NCI-H2029 (cell line): ENCODE measurements around the gene GPATCH2.
"Not testable (repeated sequence)": the region's sequence is repeated elsewhere in the genome, so short reads cannot be mapped to it uniquely, and the experiment has no call there.

Source experiments
- DNase-seq: peaks from one replicate; lab custom pipeline; 2025; lab: John Stamatoyannopoulos, UW

GPATCH2 gene

GRCh38 chr1:217525773-217526490, 105.0 kb downstream of the GPATCH2 start:
- no peak for DNase-seq

GRCh38 chr1:217524787-217525520, 105.9 kb downstream of the GPATCH2 start:
- no peak for DNase-seq

GRCh38 chr1:217523921-217524320, 107.0 kb downstream of the GPATCH2 start:
- not testable (repeated sequence) for DNase-seq

GRCh38 chr1:217522277-217522676, 108.6 kb downstream of the GPATCH2 start:
- DNase-seq, result no peak

GRCh38 chr1:217521317-217521716, 109.6 kb downstream of the GPATCH2 start:
- DNase-seq, result no peak

- no peak for DNase-seq
Measured at GRCh38 chr1:217506878-217507277, 124.0 kb downstream of the GPATCH2 start.

GRCh38 chr1:217498209-217498608, 132.7 kb downstream of the GPATCH2 start:
- DNase-seq, result no peak

- no peak for DNase-seq
Measured at GRCh38 chr1:217495249-217495648, 135.6 kb downstream of the GPATCH2 start.

- no peak for DNase-seq
Measured at GRCh38 chr1:217494767-217495166, 136.1 kb downstream of the GPATCH2 start.

GRCh38 chr1:217493290-217493689, 137.6 kb downstream of the GPATCH2 start:
- DNase-seq, result peak; percentile 0

- no peak for DNase-seq
Measured at GRCh38 chr1:217484871-217485270, 146.0 kb downstream of the GPATCH2 start.

- DNase-seq, result no peak
Measured at GRCh38 chr1:217482356-217483102, 148.4 kb downstream of the GPATCH2 start.

GRCh38 chr1:217478450-217478849, 152.4 kb downstream of the GPATCH2 start:
- DNase-seq, result no peak

- DNase-seq, result no peak
Measured at GRCh38 chr1:217472915-217473314, 158.0 kb downstream of the GPATCH2 start.

GRCh38 chr1:217471403-217471802, 159.5 kb downstream of the GPATCH2 start:
- DNase-seq, result no peak

- no peak for DNase-seq
Measured at GRCh38 chr1:217469983-217470382, 160.9 kb downstream of the GPATCH2 start.

- DNase-seq, result no peak
Measured at GRCh38 chr1:217465102-217465501, 165.8 kb downstream of the GPATCH2 start.

- no peak for DNase-seq
Measured at GRCh38 chr1:217462666-217463065, 168.2 kb downstream of the GPATCH2 start.

GRCh38 chr1:217462159-217462558, 168.7 kb downstream of the GPATCH2 start:
- no peak for DNase-seq

GRCh38 chr1:217457016-217457415, 173.9 kb downstream of the GPATCH2 start:
- no peak for DNase-seq

GRCh38 chr1:217456261-217456660, 174.6 kb downstream of the GPATCH2 start:
- no peak for DNase-seq

- no peak for DNase-seq
Measured at GRCh38 chr1:217453816-217454215, 177.1 kb downstream of the GPATCH2 start.

- no peak for DNase-seq
Measured at GRCh38 chr1:217449370-217449769, 181.5 kb downstream of the GPATCH2 start.
